RWPE1 (cell line): Measurements from ENCODE around the gene ADGRB3.
"Not testable (repeated sequence)": the region's sequence is repeated elsewhere in the genome, so short reads cannot be mapped to it uniquely, and the experiment has no call there.

ENCODE experiments used
- CTCF ChIA-PET: fragments of 350-600 bp; sonication (Branson Sonifier 250); formaldehyde crosslinking; extraction: SDS; loops from one replicate; lab custom pipeline; 2021; lab: Yijun Ruan, JAX
- POLR2A ChIA-PET: fragments of 400-600 bp; formaldehyde crosslinking; extraction: SDS; loops from one replicate; lab custom pipeline; 2020; ENCODE audit warnings: antibody characterized with exemption; ENCODE audit not compliant: low non-redundant PET; lab: Yijun Ruan, JAX
- DNase-seq: peaks from one replicate; pipeline ENCODE4 v3.0.0; 2012; ENCODE audit warnings: low spot score
- H3K27ac ChIP-seq: fragments of 450-650 bp; 2 replicates; pipeline ENCODE4 v1.5.1; 2017
- CTCF ChIP-seq: fragments of 450-650 bp; conservative IDR thresholded peaks from 2 replicates; pipeline ENCODE4 v1.5.1; 2017; ENCODE audit warnings: low read depth, mild to moderate bottlenecking

ADGRB3 gene

GRCh38 chr6:68874747-68875146 lies 239.7 kb downstream of the ADGRB3 start:
- POLR2A ChIA-PET: no interaction called here
- no peak for TF ChIP-seq CTCF
- no peak overlapping the region for H3K27ac ChIP-seq
- CTCF ChIA-PET: no interaction called here
- DNase-seq: no peak

GRCh38 chr6:68875403-68875802 lies 240.3 kb downstream of the ADGRB3 start:
- ChIA-PET CTCF (no interaction called here), POLR2A (no interaction called here)
- TF ChIP-seq CTCF: no peak
- H3K27ac ChIP-seq: no peak overlapping the region
- no peak for DNase-seq

GRCh38 chr6:68876792-68877493 lies 241.9 kb downstream of the ADGRB3 start:
- DNase-seq: peak; percentile 4
- POLR2A ChIA-PET: no interaction called here
- TF ChIP-seq CTCF: peak; percentile 43
- CTCF ChIA-PET: no interaction called here
- H3K27ac ChIP-seq: no peak overlapping the region

- H3K27ac ChIP-seq: no peak overlapping the region
- ChIA-PET POLR2A (no interaction called here), CTCF (interaction anchor here (0.6 to 0.7 kb wide), 2 partner anchors 79 to 1297 kb away, joined by 3 to 4 read pairs; no protein-coding TSS in a partner anchor)
- DNase-seq: no peak
- TF ChIP-seq CTCF: no peak
Observed at GRCh38 chr6:68880050-68880813, 245.2 kb downstream of the ADGRB3 start.

- CTCF ChIA-PET, H3K27ac ChIP-seq, DNase-seq, POLR2A ChIA-PET: not testable (repeated sequence)
Observed at GRCh38 chr6:68883325-68883724, 248.2 kb downstream of the ADGRB3 start.

- CTCF ChIA-PET: no interaction called here
- peak; percentile 3 for DNase-seq
- H3K27ac ChIP-seq: no peak overlapping the region
- no peak for TF ChIP-seq CTCF
- POLR2A ChIA-PET: no interaction called here
Observed at GRCh38 chr6:68891419-68891818, 256.3 kb downstream of the ADGRB3 start.

GRCh38 chr6:68892452-68892851 lies 257.4 kb downstream of the ADGRB3 start:
- DNase-seq: no peak
- CTCF ChIA-PET: no interaction called here
- no peak overlapping the region for H3K27ac ChIP-seq
- POLR2A ChIA-PET: no interaction called here
- TF ChIP-seq CTCF: no peak
